H1 (cell line): ENCODE data around the gene DCP2. TPM values are rescaled to one million over a fixed set of nuclear protein-coding genes. Genes with fewer than 3 reads are reported as not detected.

Experiments used
- CTCF ChIA-PET: fragments of 300-600 bp; sonication (Branson Sonifier 250); formaldehyde crosslinking; loops from one replicate; lab custom pipeline; 2021; ENCODE audit not compliant: partially characterized antibody; lab: Charles Lee
- POLR2A ChIA-PET: fragments of 300-600 bp; sonication (Branson Sonifier 250); formaldehyde crosslinking; loops from one replicate; lab custom pipeline; 2021; ENCODE audit warnings: inconsistent platforms; ENCODE audit not compliant: partially characterized antibody; lab: Charles Lee
- DNase-seq, 2 experiments: peaks; one replicate each; pipeline versions ENCODE4 v3.0.0 to v3.0.0-alpha.2; 2010 to 2022; ENCODE audit warnings: low spot score in 2 of 2, low read depth in 1 of 2, mixed read lengths in 1 of 2
- FAIRE-seq: peaks from 2 replicates; lab custom pipeline; 2011; peaks lifted over from hg19 to GRCh38; lab: Jason Lieb, UNC
- H2AFZ ChIP-seq: 2 replicates; pipeline ENCODE4 v1.8.1; 2012; ENCODE audit warnings: low read length, inconsistent platforms
- H2AK5ac ChIP-seq: 2 replicates; pipeline ENCODE4 v1.6.1; 2013; ENCODE audit warnings: low read depth, low read length
- H2BK120ac ChIP-seq: replicated peaks from 2 replicates; pipeline ENCODE3; 2013; ENCODE audit warnings: low read depth, low read length, inconsistent platforms
- H2BK12ac ChIP-seq: 2 replicates; pipeline ENCODE4 v1.6.1; 2013; ENCODE audit warnings: low read depth, low read length
- H2BK15ac ChIP-seq: 2 replicates; pipeline ENCODE4 v1.6.1; 2013; ENCODE audit warnings: low read length
- H2BK20ac ChIP-seq: 2 replicates; pipeline ENCODE4 v1.6.1; 2013; ENCODE audit warnings: low read length
- H2BK5ac ChIP-seq: 2 replicates; pipeline ENCODE4 v1.6.1; 2013; ENCODE audit warnings: low read depth, low read length
- H3K14ac ChIP-seq: 2 replicates; pipeline ENCODE4 v1.6.1; 2013; ENCODE audit warnings: inconsistent platforms; ENCODE audit not compliant: insufficient read length
- H3K18ac ChIP-seq: 2 replicates; pipeline ENCODE4 v1.6.1; 2013; ENCODE audit warnings: low read length; ENCODE audit errors: extremely low read depth
- H3K23ac ChIP-seq: 2 replicates; pipeline ENCODE4 v1.6.1; 2013; ENCODE audit warnings: inconsistent platforms; ENCODE audit not compliant: insufficient read length
- H3K23me2 ChIP-seq: 2 replicates; pipeline ENCODE4 v1.6.1; 2013; ENCODE audit warnings: low read depth, low read length
- H3K27ac ChIP-seq: 2 replicates; pipeline ENCODE4 v1.6.1; 2011; ENCODE audit warnings: low read depth, low read length, inconsistent platforms
- H3K27me3 ChIP-seq, 4 experiments: replicated peaks in 1 of 4; 1 replicate in 1 of 4; 2 replicates in 3 of 4; pipeline versions ENCODE4 v1.6.1 to v1.8.1; 2011 to 2013; ENCODE audit warnings: low read length in 3 of 4, mild to moderate bottlenecking in 3 of 4, inconsistent platforms in 2 of 4, mixed read lengths in 2 of 4, moderate library complexity in 1 of 4; ENCODE audit not compliant: control insufficient read depth in 3 of 4, insufficient read depth in 3 of 4; ENCODE audit errors: extremely low read depth in 1 of 4
- H3K36me3 ChIP-seq, 4 experiments: 2 replicates each; pipeline versions ENCODE4 v1.6.1 to v1.8.1; 2011 to 2013; ENCODE audit warnings: mild to moderate bottlenecking in 4 of 4, low read length in 3 of 4, moderate library complexity in 2 of 4, control low read depth in 1 of 4, inconsistent platforms in 1 of 4; ENCODE audit not compliant: insufficient read depth in 4 of 4, control insufficient read depth in 2 of 4
- H3K4ac ChIP-seq: replicated peaks from 2 replicates; pipeline ENCODE3; 2013; ENCODE audit warnings: low read length, low read depth, mixed read lengths, inconsistent platforms; ENCODE audit not compliant: insufficient read length
- H3K4me1 ChIP-seq, 4 experiments: replicated peaks in 1 of 4; 1 replicate in 1 of 4; 2 replicates in 3 of 4; pipeline versions ENCODE4 v1.6.1 to v1.8.1; 2011 to 2013; ENCODE audit warnings: low read length in 3 of 4, inconsistent platforms in 2 of 4, mixed read lengths in 1 of 4; ENCODE audit not compliant: insufficient read depth in 4 of 4, control insufficient read depth in 3 of 4
- H3K4me2 ChIP-seq, 2 experiments: 2 replicates each; pipeline versions ENCODE4 v1.6.1 to v1.8.1; 2011 to 2013; ENCODE audit warnings: low read depth in 2 of 2, low read length in 2 of 2, control low read depth in 1 of 2, inconsistent platforms in 1 of 2, mild to moderate bottlenecking in 1 of 2; ENCODE audit not compliant: insufficient read depth in 1 of 2
- H3K4me3 ChIP-seq, 4 experiments: fragments of 200-600, 300-600 bp in 1 of 4; sonication (generic), shearing (Covaris generic), sonication (Bioruptor Twin) in 1 of 4; 2 replicates each; pipeline versions ENCODE4 v1.5.1 to v1.8.1; 2011 to 2016; ENCODE audit warnings: low read length in 4 of 4, low read depth in 3 of 4, control low read depth in 2 of 4, inconsistent platforms in 2 of 4, mild to moderate bottlenecking in 2 of 4, mixed read lengths in 1 of 4, moderate library complexity in 1 of 4; ENCODE audit not compliant: insufficient read depth in 2 of 4; ENCODE audit errors: extremely low read depth in 1 of 4
- H3K56ac ChIP-seq: replicated peaks from 2 replicates; pipeline ENCODE3; 2013; ENCODE audit warnings: low read depth, mild to moderate bottlenecking, mixed read lengths, low read length, inconsistent platforms; ENCODE audit not compliant: insufficient read length
- H3K79me1 ChIP-seq: 2 replicates; pipeline ENCODE4 v1.6.1; 2013; ENCODE audit warnings: low read depth, low read length, control low read depth
- H3K79me2 ChIP-seq, 2 experiments: 2 replicates each; pipeline versions ENCODE4 v1.6.1 to v1.8.1; 2012 to 2013; ENCODE audit warnings: low read length in 2 of 2, mild to moderate bottlenecking in 2 of 2, inconsistent platforms in 1 of 2; ENCODE audit not compliant: insufficient read depth in 2 of 2, control insufficient read depth in 1 of 2
- H3K9ac ChIP-seq, 4 experiments: replicated peaks in 1 of 4; 1 replicate in 1 of 4; 2 replicates in 3 of 4; pipeline versions ENCODE4 v1.6.1 to v1.8.1; 2011 to 2013; ENCODE audit warnings: low read depth in 3 of 4, low read length in 3 of 4, control low read depth in 2 of 4, mild to moderate bottlenecking in 2 of 4, moderate library complexity in 2 of 4, inconsistent platforms in 1 of 4; ENCODE audit errors: extremely low read depth in 1 of 4
- H3K9me3 ChIP-seq, 2 experiments: 2 replicates each; pipeline versions ENCODE4 v1.6.1 to v1.8.1; 2012 to 2013; ENCODE audit warnings: mild to moderate bottlenecking in 2 of 2, moderate library complexity in 2 of 2, control low read depth in 1 of 2, inconsistent platforms in 1 of 2, low read depth in 1 of 2, low read length in 1 of 2, mixed read lengths in 1 of 2; ENCODE audit not compliant: insufficient read depth in 2 of 2
- H4K20me1 ChIP-seq, 2 experiments: replicated peaks in 1 of 2; 2 replicates each; pipeline versions ENCODE3 to v1.8.1; 2011 to 2013; ENCODE audit warnings: inconsistent platforms in 2 of 2, low read length in 2 of 2, mild to moderate bottlenecking in 1 of 2; ENCODE audit not compliant: insufficient read depth in 2 of 2, control insufficient read depth in 1 of 2
- H4K5ac ChIP-seq: 2 replicates; pipeline ENCODE4 v1.6.1; 2013; ENCODE audit warnings: low read length, low read depth, mixed read lengths, inconsistent platforms; ENCODE audit not compliant: insufficient read length
- H4K8ac ChIP-seq: 2 replicates; pipeline ENCODE4 v1.8.0; 2013; ENCODE audit warnings: mild to moderate bottlenecking, moderate library complexity, low read length, inconsistent platforms; ENCODE audit not compliant: insufficient read depth; ENCODE audit errors: extremely low read depth
- H4K91ac ChIP-seq: replicated peaks from 2 replicates; pipeline ENCODE3; 2013; ENCODE audit warnings: low read length, mixed read lengths, inconsistent platforms; ENCODE audit not compliant: insufficient read length
- CBX8 ChIP-seq: fragments of 300-800, 300-1000 bp; sonication (generic); IDR thresholded peaks from 2 replicates; pipeline ENCODE4 v1.7.1; 2016; ENCODE audit warnings: low read depth, low read length, borderline replicate concordance
- E2F6 ChIP-seq: IDR thresholded peaks from 2 replicates; pipeline ENCODE4 v1.6.1; 2012; ENCODE audit warnings: inconsistent platforms
- FOSL1 ChIP-seq: IDR thresholded peaks from 2 replicates; pipeline ENCODE4 v1.6.1; 2011; ENCODE audit warnings: mild to moderate bottlenecking, low read depth, low read length, moderate library complexity; ENCODE audit not compliant: insufficient read depth
- GTF2F1 ChIP-seq: IDR thresholded peaks from 2 replicates; pipeline ENCODE4 v1.6.1; 2012; ENCODE audit warnings: low read depth, low read length, improper control_type of control experiment, borderline replicate concordance
- JUND ChIP-seq: IDR thresholded peaks from 2 replicates; pipeline ENCODE4 v1.6.1; 2011; ENCODE audit warnings: mild to moderate bottlenecking, improper control_type of control experiment, low read length
- KDM5A ChIP-seq: fragments of 200-600 bp; IDR thresholded peaks from 2 replicates; pipeline ENCODE4 v1.7.1; 2012; ENCODE audit warnings: mild to moderate bottlenecking, low read length, inconsistent platforms, mixed read lengths
- MAX ChIP-seq: IDR thresholded peaks from 2 replicates; pipeline ENCODE4 v1.6.1; 2012; ENCODE audit warnings: inconsistent platforms
- POLR2AphosphoS5 ChIP-seq: IDR thresholded peaks from 2 replicates; pipeline ENCODE4 v1.6.1; 2011; ENCODE audit warnings: low read depth, low read length
- TAF1 ChIP-seq: IDR thresholded peaks from 2 replicates; pipeline ENCODE4 v1.6.1; 2011; ENCODE audit warnings: mild to moderate bottlenecking, low read depth, low read length
- YY1 ChIP-seq: IDR thresholded peaks from 2 replicates; pipeline ENCODE4 v1.6.1; 2011; ENCODE audit warnings: low read depth, mild to moderate bottlenecking, low read length
- WGBS, 2 experiments: shearing (Covaris generic) in 1 of 2; methylation state at CpG; one replicate each; pipeline versions ENCODE4 v1.1.6 to v1.1.7; 2013 to 2015; ENCODE audit warnings: low lambda C conversion rate in 2 of 2, mixed read lengths in 2 of 2, inconsistent platforms in 1 of 2, low coverage in 1 of 2, missing lambda C conversion rate in 1 of 2; ENCODE audit not compliant: insufficient replicate concordance in 2 of 2, insufficient coverage in 1 of 2, insufficient read length in 1 of 2; ENCODE audit errors: extremely low coverage in 1 of 2, missing lambda C conversion rate in 1 of 2; 5-methylcytosine and 5-hydroxymethylcytosine counted together
- polyA plus RNA-seq, 7 experiments: library from polyadenylated mRNA; depleted of rRNA in 3 of 7; stranded (reverse) in 5 of 7; unstranded in 2 of 7; fragments of >200 nt in 5 of 7; fragments of 200-250 nt in 2 of 7; gene quantifications; 1 replicate in 5 of 7; 2 replicates in 1 of 7; 4 replicates in 1 of 7; pipeline versions ENCODE4 v1.2.1 to v1.2.3, GENCODE V29; 2011 to 2013; ENCODE audit warnings: missing spikeins in 2 of 7, mixed read lengths in 2 of 7
- total RNA-seq: library from RNA; stranded (reverse); fragmentation: NEBNext Ultra II Directional; extraction: Animal tissue kit (Norgen Biotek cat#: 25700); gene quantifications from 2 replicates; pipeline ENCODE4 v1.2.1, GENCODE V29; 2021
- TF ChIP-seq, protein P1 (sequence below): IDR thresholded peaks from 2 replicates; pipeline ENCODE4 v1.6.1; 2011; ENCODE audit warnings: low read depth, mild to moderate bottlenecking, low read length; ENCODE audit not compliant: insufficient read depth

The DCP2 gene
- total and polyA plus RNA-seq, 2 of the 8 experiments (the other 6 are each of a cell fraction or from before 2014, with no cell fraction given) = 14.4 to 162 TPM

- Histone ChIP-seq H3K23ac (no peak overlapping the region), H3K79me1 (no peaks in the 10 kb centered on the region; the same call in 1 of the 2 replicates), H4K5ac (no peak overlapping the region), H3K27ac (no peak overlapping the region), H3K79me2 (peaks cover 0 to 2% of the 10 kb centered on the region in 2 experiments; a peak in 1 of 4 replicates), H4K91ac (no peak overlapping the region), H3K4me3 (no peak overlapping the region), H3K4me2 (no peak overlapping the region), H2BK15ac (no peak overlapping the region), H3K4me1 (no peaks in the 10 kb centered on the region), H2BK5ac (no peak overlapping the region), H3K18ac (no peak overlapping the region), H2AFZ (no peak overlapping the region), H3K56ac (no peak overlapping the region), H2AK5ac (no peak overlapping the region), H4K20me1 (peaks cover 0 to 2% of the 10 kb centered on the region in 2 experiments), H3K9ac (no peak overlapping the region), H4K8ac (no peak overlapping the region), H3K23me2 (no peaks in the 10 kb centered on the region), H3K36me3 (peaks cover 3 to 49% (median 21%) of the 10 kb centered on the region in 4 experiments; a peak in 7 of 8 replicates), H3K4ac (no peak overlapping the region), H2BK12ac (no peak overlapping the region), H3K9me3 (no peaks in the 10 kb centered on the region), H3K27me3 (no peaks in the 10 kb centered on the region), H3K14ac (no peak overlapping the region), H2BK120ac (no peak overlapping the region), H2BK20ac (no peak overlapping the region)
- 85% methylated on average over 2 of the region's 2 CpGs; no CpG with 5 or more reads in 1 of the 2 experiments for WGBS, 2 experiments
- POLR2A ChIA-PET = no interaction called here
- CTCF ChIA-PET = interaction anchor here (1.2 to 1.7 kb wide), 2 partner anchors 22 kb away, joined by 5 to 6 read pairs; no protein-coding TSS in a partner anchor
- FAIRE-seq = no peak
- DNase-seq = no peak
- no peak for TF ChIP-seq YY1
- TF ChIP-seq MAX = no peak
- no peak for TF ChIP-seq E2F6
- TF ChIP-seq, protein P1, sequence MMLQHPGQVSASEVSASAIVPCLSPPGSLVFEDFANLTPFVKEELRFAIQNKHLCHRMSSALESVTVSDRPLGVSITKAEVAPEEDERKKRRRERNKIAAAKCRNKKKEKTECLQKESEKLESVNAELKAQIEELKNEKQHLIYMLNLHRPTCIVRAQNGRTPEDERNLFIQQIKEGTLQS = no peak
- TF ChIP-seq JUND = no peak
- no peak for TF ChIP-seq POLR2AphosphoS5
- no peak for TF ChIP-seq FOSL1
- no peak for TF ChIP-seq TAF1
- no peak for TF ChIP-seq GTF2F1
- TF ChIP-seq KDM5A = no peak
- no peak for TF ChIP-seq CBX8
These were observed 41.5 kb downstream of the DCP2 start for GRCh38 chr5:113017881-113018635.
